SK-N-SH (cell line): ENCODE data around the gene H6PD. TPM values are rescaled to one million over a fixed set of nuclear protein-coding genes. Genes with fewer than 3 reads are reported as not detected.

Source experiments
- CTCF ChIA-PET: fragments of 300-600, 350-600 bp; formaldehyde crosslinking; extraction: SDS; loops from one replicate; lab custom pipeline; 2021; lab: Yijun Ruan, JAX
- POLR2A ChIA-PET: fragments of 350-600 bp; sonication (Branson Sonifier 250); formaldehyde crosslinking; extraction: SDS; loops from one replicate; lab custom pipeline; 2020; ENCODE audit warnings: antibody characterized with exemption, inconsistent platforms; lab: Yijun Ruan, JAX
- DNase-seq: peaks from one replicate; pipeline ENCODE4 v3.0.0; 2012
- H2AFZ ChIP-seq: fragments of 200-600 bp; sonication (generic); 2 replicates; pipeline ENCODE4 v1.8.1; 2016; ENCODE audit warnings: antibody characterized with exemption, mild to moderate bottlenecking, low read depth
- H3F3A ChIP-seq: fragments of 200-600 bp; sonication (generic); replicated peaks from 2 replicates; pipeline ENCODE3; 2016; ENCODE audit warnings: antibody characterized with exemption, mild to moderate bottlenecking; ENCODE audit not compliant: insufficient read depth
- H3K27ac ChIP-seq, 2 experiments: fragments of 200-500 bp in 1 of 2; fragments of 200-600 bp in 1 of 2; sonication (Bioruptor generic) in 1 of 2; sonication (generic), shearing (Covaris generic) in 1 of 2; 2 replicates each; pipeline versions ENCODE4 v1.5.1 to v1.6.1; 2014 to 2016; ENCODE audit warnings: low read depth in 2 of 2, inconsistent platforms in 1 of 2, low read length in 1 of 2, mild to moderate bottlenecking in 1 of 2, mixed read lengths in 1 of 2
- H3K27me3 ChIP-seq: fragments of 200-600 bp; sonication (generic), shearing (Covaris generic); 2 replicates; pipeline ENCODE4 v1.6.1; 2016; ENCODE audit warnings: mixed run types; ENCODE audit not compliant: insufficient read depth
- H3K36me3 ChIP-seq, 2 experiments: fragments of 200-500 bp in 1 of 2; fragments of 200-600 bp in 1 of 2; sonication (Bioruptor generic) in 1 of 2; sonication (generic) in 1 of 2; replicated peaks in 1 of 2; 2 replicates each; pipeline versions ENCODE3 to v1.5.1; 2014 to 2016; ENCODE audit warnings: low read length in 1 of 2, mild to moderate bottlenecking in 1 of 2; ENCODE audit not compliant: insufficient read depth in 2 of 2, control insufficient read depth in 1 of 2
- H3K4me1 ChIP-seq, 2 experiments: fragments of 200-500 bp in 1 of 2; fragments of 200-600 bp in 1 of 2; sonication (Bioruptor generic) in 1 of 2; sonication (generic), shearing (Covaris generic) in 1 of 2; 2 replicates each; pipeline versions ENCODE4 v1.5.1 to v1.6.1; 2014 to 2016; ENCODE audit warnings: low read depth in 1 of 2, low read length in 1 of 2, mixed run types in 1 of 2; ENCODE audit not compliant: insufficient read depth in 2 of 2, control insufficient read depth in 1 of 2
- H3K4me2 ChIP-seq: fragments of 200-600 bp; sonication (generic), shearing (Covaris generic); 2 replicates; pipeline ENCODE4 v1.6.1; 2017; ENCODE audit warnings: mixed run types
- H3K4me3 ChIP-seq, 2 experiments: fragments of 200-500 bp in 1 of 2; fragments of 200-600 bp in 1 of 2; sonication (Bioruptor generic) in 1 of 2; sonication (generic), shearing (Covaris generic) in 1 of 2; 2 replicates each; pipeline versions ENCODE4 v1.5.1 to v1.8.1; 2014 to 2016; ENCODE audit warnings: low read depth in 2 of 2, inconsistent platforms in 1 of 2, low read length in 1 of 2, mild to moderate bottlenecking in 1 of 2, mixed read lengths in 1 of 2, moderate library complexity in 1 of 2
- H3K79me2 ChIP-seq: fragments of 200-600 bp; sonication (generic); 2 replicates; pipeline ENCODE4 v1.8.1; 2017; ENCODE audit warnings: mild to moderate bottlenecking; ENCODE audit not compliant: insufficient read depth
- H3K9ac ChIP-seq: fragments of 200-600 bp; sonication (generic); 2 replicates; pipeline ENCODE4 v1.6.1; 2017; ENCODE audit warnings: mixed run types
- H3K9me2 ChIP-seq: fragments of 200-600 bp; sonication (generic); 2 replicates; pipeline ENCODE4 v1.6.1; 2017; ENCODE audit warnings: mixed run types
- H3K9me3 ChIP-seq: fragments of 200-600 bp; sonication (generic); 2 replicates; pipeline ENCODE4 v1.6.1; 2017; ENCODE audit warnings: mixed run types, mild to moderate bottlenecking, moderate library complexity
- H4K20me1 ChIP-seq: fragments of 200-600 bp; sonication (generic); 2 replicates; pipeline ENCODE4 v1.6.1; 2017; ENCODE audit warnings: mild to moderate bottlenecking, mixed run types; ENCODE audit not compliant: insufficient read depth
- EP300 ChIP-seq, 2 experiments: IDR thresholded peaks; 2 replicates each; pipeline versions ENCODE4 v1.4.0 to v1.6.1; 2012; ENCODE audit warnings: borderline replicate concordance in 1 of 2, low read depth in 1 of 2, low read length in 1 of 2
- EZH2phosphoT487 ChIP-seq: fragments of 200-600 bp; sonication (generic); IDR thresholded peaks from 2 replicates; pipeline ENCODE4 v1.6.1; 2017; ENCODE audit warnings: low read depth, mixed run types, mild to moderate bottlenecking, antibody characterized with exemption, moderate library complexity, borderline replicate concordance
- FOSL2 ChIP-seq: IDR thresholded peaks from 2 replicates; pipeline ENCODE4 v1.4.0; 2012; ENCODE audit warnings: low read depth, mild to moderate bottlenecking, moderate library complexity, borderline replicate concordance
- FOXJ3 ChIP-seq: sonication (generic); formaldehyde crosslinking; IDR thresholded peaks from 2 replicates; pipeline ENCODE4 v1.5.1; 2020; ENCODE audit warnings: mild to moderate bottlenecking, missing genetic modification reagents
- NFIC ChIP-seq: IDR thresholded peaks from 2 replicates; pipeline ENCODE4 v1.4.0; 2012; ENCODE audit warnings: borderline replicate concordance
- PBX3 ChIP-seq: IDR thresholded peaks from 2 replicates; pipeline ENCODE4; 2012
- POLR2AphosphoS5 ChIP-seq: IDR thresholded peaks from 2 replicates; pipeline ENCODE4 v1.6.1; 2012; ENCODE audit warnings: low read depth, low read length
- RAD21 ChIP-seq: IDR thresholded peaks from 2 replicates; pipeline ENCODE4 v1.6.1; 2012; ENCODE audit warnings: mild to moderate bottlenecking, low read length
- REST ChIP-seq: IDR thresholded peaks from 2 replicates; pipeline ENCODE4 v1.6.1; 2012; ENCODE audit warnings: mild to moderate bottlenecking, low read depth, low read length, moderate library complexity
- SIN3A ChIP-seq: IDR thresholded peaks from 2 replicates; pipeline ENCODE4 v1.6.1; 2012; ENCODE audit warnings: low read depth, mild to moderate bottlenecking, low read length, moderate library complexity, borderline replicate concordance
- SMC3 ChIP-seq: IDR thresholded peaks from 2 replicates; pipeline ENCODE4 v1.6.1; 2012; ENCODE audit warnings: low read depth, low read length, improper control_type of control experiment
- TEAD4 ChIP-seq: IDR thresholded peaks from 2 replicates; pipeline ENCODE4 v1.4.0; 2012; ENCODE audit warnings: mild to moderate bottlenecking, borderline replicate concordance; ENCODE audit not compliant: insufficient read depth
- WGBS: methylation state at CpG from one replicate; pipeline ENCODE4 v1.1.6; 2017; ENCODE audit warnings: low lambda C conversion rate; 5-methylcytosine and 5-hydroxymethylcytosine counted together
- polyA plus RNA-seq, 3 experiments: library from polyadenylated mRNA; depleted of rRNA; stranded (reverse); fragments of >200 nt; gene quantifications; 2 replicates each; pipeline ENCODE4 v1.2.3, GENCODE V29; 2012
- TF ChIP-seq, protein P1 (sequence below): IDR thresholded peaks from 2 replicates; pipeline ENCODE4 v1.4.0; 2012; ENCODE audit warnings: low read depth, borderline replicate concordance
- TF ChIP-seq, protein P2 (sequence below): IDR thresholded peaks from 2 replicates; pipeline ENCODE4 v1.4.0; 2012; ENCODE audit warnings: low read depth

The H6PD gene
- polyA plus RNA-seq, 1 of the 3 experiments (the other 2 are of a cell fraction) = 19.1 TPM

GRCh38 chr1:9306006-9306405 lies 71.4 kb downstream of the H6PD start:
- Histone ChIP-seq H3K4me3 (no peak overlapping the region), H3K9me3 (no peaks in the 10 kb centered on the region), H3K27ac (no peak overlapping the region), H3K79me2 (peaks cover 63% of the 10 kb centered on the region), H3K4me2 (no peak overlapping the region), H3K9ac (no peak overlapping the region), H2AFZ (no peak overlapping the region), H3F3A (peaks cover 17% of the 10 kb centered on the region), H3K4me1 (peaks cover 7 to 14% of the 10 kb centered on the region in 2 experiments), H3K27me3 (no peaks in the 10 kb centered on the region), H3K36me3 (no peaks in the 10 kb centered on the region), H4K20me1 (peaks cover 56% of the 10 kb centered on the region), H3K9me2 (no peaks in the 10 kb centered on the region)
- CTCF ChIA-PET = interaction anchor here (1.1 to 1.5 kb wide), 2 partner anchors 17 to 24 kb away, joined by 3 to 4 read pairs; no protein-coding TSS in a partner anchor
- DNase-seq = no peak
- 100% methylated on average over 6 of the region's 14 CpGs for WGBS
- POLR2A ChIA-PET = no interaction called here
- TF ChIP-seq FOSL2 (no peak), SIN3A (no peak), REST (no peak), PBX3 (no peak), TEAD4 (no peak), FOXJ3 (CRISPR knock-in tag) (no peak), EZH2phosphoT487 (no peak), POLR2AphosphoS5 (no peak), NFIC (no peak), EP300 (IDR thresholded peaks at IDR 0.05; ENCODE audit: borderline replicate concordance in 1 of 2, low read depth in 1 of 2, low read length in 1 of 2) (no peak), RAD21 (no peak), SMC3 (no peak)
- TF ChIP-seq, protein P1, sequence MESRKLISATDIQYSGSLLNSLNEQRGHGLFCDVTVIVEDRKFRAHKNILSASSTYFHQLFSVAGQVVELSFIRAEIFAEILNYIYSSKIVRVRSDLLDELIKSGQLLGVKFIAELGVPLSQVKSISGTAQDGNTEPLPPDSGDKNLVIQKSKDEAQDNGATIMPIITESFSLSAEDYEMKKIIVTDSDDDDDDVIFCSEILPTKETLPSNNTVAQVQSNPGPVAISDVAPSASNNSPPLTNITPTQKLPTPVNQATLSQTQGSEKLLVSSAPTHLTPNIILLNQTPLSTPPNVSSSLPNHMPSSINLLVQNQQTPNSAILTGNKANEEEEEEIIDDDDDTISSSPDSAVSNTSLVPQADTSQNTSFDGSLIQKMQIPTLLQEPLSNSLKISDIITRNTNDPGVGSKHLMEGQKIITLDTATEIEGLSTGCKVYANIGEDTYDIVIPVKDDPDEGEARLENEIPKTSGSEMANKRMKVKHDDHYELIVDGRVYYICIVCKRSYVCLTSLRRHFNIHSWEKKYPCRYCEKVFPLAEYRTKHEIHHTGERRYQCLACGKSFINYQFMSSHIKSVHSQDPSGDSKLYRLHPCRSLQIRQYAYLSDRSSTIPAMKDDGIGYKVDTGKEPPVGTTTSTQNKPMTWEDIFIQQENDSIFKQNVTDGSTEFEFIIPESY = no peak
- TF ChIP-seq, protein P2, sequence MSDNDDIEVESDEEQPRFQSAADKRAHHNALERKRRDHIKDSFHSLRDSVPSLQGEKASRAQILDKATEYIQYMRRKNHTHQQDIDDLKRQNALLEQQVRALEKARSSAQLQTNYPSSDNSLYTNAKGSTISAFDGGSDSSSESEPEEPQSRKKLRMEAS = no peak
